Liver (tissue), 3 donors: ENCODE data around the gene APOBEC3H.
"Not testable (repeated sequence)": the region's sequence is repeated elsewhere in the genome, so short reads cannot be mapped to it uniquely, and the experiment has no call there.

Source experiments
- GABPA ChIP-seq, 2 donors: IDR thresholded peaks in 1 of 2; conservative IDR thresholded peaks in 1 of 2; 2 replicates each; pipeline ENCODE4 v1.6.1; 2016; ENCODE audit warnings: antibody characterized with exemption in 2 of 2, mild to moderate bottlenecking in 1 of 2, moderate library complexity in 1 of 2
- JUND ChIP-seq, 2 donors: IDR thresholded peaks; 2 replicates each; pipeline ENCODE4 v1.6.1; 2016; ENCODE audit warnings: antibody characterized with exemption in 2 of 2
- SP1 ChIP-seq: IDR thresholded peaks from 2 replicates; pipeline ENCODE4 v1.6.1; 2018; ENCODE audit warnings: antibody characterized with exemption, mild to moderate bottlenecking
- TAF1 ChIP-seq: conservative IDR thresholded peaks from 2 replicates; pipeline ENCODE4 v1.6.1; 2016; ENCODE audit warnings: antibody characterized with exemption, mild to moderate bottlenecking
- TF ChIP-seq, protein P1 (sequence below): fragments of 150-350 bp; IDR thresholded peaks from 2 replicates; pipeline ENCODE4 v1.5.1; 2017; ENCODE audit warnings: improper control_type of control experiment, low read depth, low read length; ENCODE audit not compliant: missing input control
- TF ChIP-seq, protein P2 (sequence below): IDR thresholded peaks from 2 replicates; pipeline ENCODE4 v1.6.1; 2016; ENCODE audit warnings: antibody characterized with exemption
- TF ChIP-seq, protein P3 (sequence below): IDR thresholded peaks from 2 replicates; pipeline ENCODE4 v1.6.1; 2016; ENCODE audit warnings: antibody characterized with exemption
- donor health status: healthy.
- donor health status: healthy.

- TF ChIP-seq, protein P1, sequence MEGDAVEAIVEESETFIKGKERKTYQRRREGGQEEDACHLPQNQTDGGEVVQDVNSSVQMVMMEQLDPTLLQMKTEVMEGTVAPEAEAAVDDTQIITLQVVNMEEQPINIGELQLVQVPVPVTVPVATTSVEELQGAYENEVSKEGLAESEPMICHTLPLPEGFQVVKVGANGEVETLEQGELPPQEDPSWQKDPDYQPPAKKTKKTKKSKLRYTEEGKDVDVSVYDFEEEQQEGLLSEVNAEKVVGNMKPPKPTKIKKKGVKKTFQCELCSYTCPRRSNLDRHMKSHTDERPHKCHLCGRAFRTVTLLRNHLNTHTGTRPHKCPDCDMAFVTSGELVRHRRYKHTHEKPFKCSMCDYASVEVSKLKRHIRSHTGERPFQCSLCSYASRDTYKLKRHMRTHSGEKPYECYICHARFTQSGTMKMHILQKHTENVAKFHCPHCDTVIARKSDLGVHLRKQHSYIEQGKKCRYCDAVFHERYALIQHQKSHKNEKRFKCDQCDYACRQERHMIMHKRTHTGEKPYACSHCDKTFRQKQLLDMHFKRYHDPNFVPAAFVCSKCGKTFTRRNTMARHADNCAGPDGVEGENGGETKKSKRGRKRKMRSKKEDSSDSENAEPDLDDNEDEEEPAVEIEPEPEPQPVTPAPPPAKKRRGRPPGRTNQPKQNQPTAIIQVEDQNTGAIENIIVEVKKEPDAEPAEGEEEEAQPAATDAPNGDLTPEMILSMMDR, result not testable (repeated sequence)
- not testable (repeated sequence) for TF ChIP-seq TAF1; SP1; GABPA (IDR thresholded peaks at IDR 0.05 in 1 of 2, conservative IDR thresholded peaks at IDR 0.05 in 1 of 2); JUND (IDR thresholded peaks at IDR 0.05)
- TF ChIP-seq, protein P2, sequence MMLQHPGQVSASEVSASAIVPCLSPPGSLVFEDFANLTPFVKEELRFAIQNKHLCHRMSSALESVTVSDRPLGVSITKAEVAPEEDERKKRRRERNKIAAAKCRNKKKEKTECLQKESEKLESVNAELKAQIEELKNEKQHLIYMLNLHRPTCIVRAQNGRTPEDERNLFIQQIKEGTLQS, result not testable (repeated sequence)
- TF ChIP-seq, protein P3, sequence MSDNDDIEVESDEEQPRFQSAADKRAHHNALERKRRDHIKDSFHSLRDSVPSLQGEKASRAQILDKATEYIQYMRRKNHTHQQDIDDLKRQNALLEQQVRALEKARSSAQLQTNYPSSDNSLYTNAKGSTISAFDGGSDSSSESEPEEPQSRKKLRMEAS, result not testable (repeated sequence)
These were observed 24.5 kb upstream of the APOBEC3H start for GRCh38 chr22:39072581-39072981.
